ENCODE data around the gene SSH3.

Gene SSH3

GRCh38 chr11:67295846-67296245, 7.5 kb upstream of the SSH3 start:
- no peak for TF ChIP-seq ARNTL (CRISPR knock-in tag; IDR thresholded peaks at IDR 0.05; ENCODE audit: borderline replicate concordance, low read depth)
- no peak for TF ChIP-seq ZNF565 (CRISPR knock-in tag; conservative IDR thresholded peaks at IDR 0.05; ENCODE audit: low read depth)
- no peak for TF ChIP-seq CSDC2 (CRISPR knock-in tag; IDR thresholded peaks at IDR 0.05)
- TF ChIP-seq, protein P1, sequence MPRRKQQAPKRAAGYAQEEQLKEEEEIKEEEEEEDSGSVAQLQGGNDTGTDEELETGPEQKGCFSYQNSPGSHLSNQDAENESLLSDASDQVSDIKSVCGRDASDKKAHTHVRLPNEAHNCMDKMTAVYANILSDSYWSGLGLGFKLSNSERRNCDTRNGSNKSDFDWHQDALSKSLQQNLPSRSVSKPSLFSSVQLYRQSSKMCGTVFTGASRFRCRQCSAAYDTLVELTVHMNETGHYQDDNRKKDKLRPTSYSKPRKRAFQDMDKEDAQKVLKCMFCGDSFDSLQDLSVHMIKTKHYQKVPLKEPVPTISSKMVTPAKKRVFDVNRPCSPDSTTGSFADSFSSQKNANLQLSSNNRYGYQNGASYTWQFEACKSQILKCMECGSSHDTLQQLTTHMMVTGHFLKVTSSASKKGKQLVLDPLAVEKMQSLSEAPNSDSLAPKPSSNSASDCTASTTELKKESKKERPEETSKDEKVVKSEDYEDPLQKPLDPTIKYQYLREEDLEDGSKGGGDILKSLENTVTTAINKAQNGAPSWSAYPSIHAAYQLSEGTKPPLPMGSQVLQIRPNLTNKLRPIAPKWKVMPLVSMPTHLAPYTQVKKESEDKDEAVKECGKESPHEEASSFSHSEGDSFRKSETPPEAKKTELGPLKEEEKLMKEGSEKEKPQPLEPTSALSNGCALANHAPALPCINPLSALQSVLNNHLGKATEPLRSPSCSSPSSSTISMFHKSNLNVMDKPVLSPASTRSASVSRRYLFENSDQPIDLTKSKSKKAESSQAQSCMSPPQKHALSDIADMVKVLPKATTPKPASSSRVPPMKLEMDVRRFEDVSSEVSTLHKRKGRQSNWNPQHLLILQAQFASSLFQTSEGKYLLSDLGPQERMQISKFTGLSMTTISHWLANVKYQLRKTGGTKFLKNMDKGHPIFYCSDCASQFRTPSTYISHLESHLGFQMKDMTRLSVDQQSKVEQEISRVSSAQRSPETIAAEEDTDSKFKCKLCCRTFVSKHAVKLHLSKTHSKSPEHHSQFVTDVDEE (CRISPR knock-in tag; IDR thresholded peaks at IDR 0.05), result no peak
- no peak for TF ChIP-seq PATZ1 (CRISPR knock-in tag; IDR thresholded peaks at IDR 0.05; ENCODE audit: borderline replicate concordance)
- TF ChIP-seq GLIS3 (CRISPR knock-in tag; IDR thresholded peaks at IDR 0.05), result no peak
- no peak for TF ChIP-seq ZFP30 (CRISPR knock-in tag; IDR thresholded peaks at IDR 0.05)
- no peak for TF ChIP-seq POU6F1 (CRISPR knock-in tag; IDR thresholded peaks at IDR 0.05; ENCODE audit: borderline replicate concordance, low read depth)
- no peak for TF ChIP-seq TOX (CRISPR knock-in tag; IDR thresholded peaks at IDR 0.05; ENCODE audit: borderline replicate concordance)
- TF ChIP-seq ZFP3 (CRISPR knock-in tag; IDR thresholded peaks at IDR 0.05), result no peak
- no peak for TF ChIP-seq SNAI2 (CRISPR knock-in tag; IDR thresholded peaks at IDR 0.05)
- TF ChIP-seq CREB5 (CRISPR knock-in tag; IDR thresholded peaks at IDR 0.05; ENCODE audit: low read depth), result no peak
- TF ChIP-seq PPARA (CRISPR knock-in tag; IDR thresholded peaks at IDR 0.05; ENCODE audit: borderline replicate concordance), result no peak
- TF ChIP-seq ISL1 (CRISPR knock-in tag; IDR thresholded peaks at IDR 0.05), result no peak
- no peak for TF ChIP-seq ZNF8 (CRISPR knock-in tag; IDR thresholded peaks at IDR 0.05)
- TF ChIP-seq TCF4 (CRISPR knock-in tag; IDR thresholded peaks at IDR 0.05; ENCODE audit: borderline replicate concordance), result no peak
- no peak for TF ChIP-seq ZNF70 (CRISPR knock-in tag; IDR thresholded peaks at IDR 0.05)
- no peak for TF ChIP-seq CSRNP3 (CRISPR knock-in tag; IDR thresholded peaks at IDR 0.05)
- no peak for TF ChIP-seq RARB (CRISPR knock-in tag; IDR thresholded peaks at IDR 0.05)
- no peak for TF ChIP-seq OSR1 (CRISPR knock-in tag; IDR thresholded peaks at IDR 0.05)

DNA sequence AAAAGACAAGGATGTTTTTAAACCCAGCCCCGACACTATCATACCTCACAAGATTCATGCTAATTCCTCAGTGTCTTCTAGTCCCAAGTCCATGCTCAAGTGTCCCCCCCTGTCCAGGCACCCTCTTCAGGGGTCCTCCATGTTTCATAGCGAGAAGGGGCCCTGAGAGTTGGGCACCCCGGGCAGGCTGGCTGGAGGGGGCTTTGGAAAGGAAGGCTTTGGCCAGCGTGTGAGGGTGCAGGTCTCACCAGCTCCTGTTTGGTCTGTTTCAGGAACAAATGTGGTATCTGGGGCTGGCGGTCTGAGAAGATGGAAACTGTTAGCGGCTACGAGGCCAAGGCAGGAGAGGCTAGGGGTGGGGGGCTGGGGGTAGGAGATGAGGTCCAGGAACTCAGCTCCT, 4.5 kb upstream of the SSH3 start:
- ATAC-seq, result no peak
- TF ChIP-seq BACH2 (CRISPR knock-in tag; IDR thresholded peaks at IDR 0.05; ENCODE audit: borderline replicate concordance), result no peak
- TF ChIP-seq CREB5 (CRISPR knock-in tag; IDR thresholded peaks at IDR 0.05; ENCODE audit: low read depth), result no peak
- no peak for TF ChIP-seq ZFP3 (CRISPR knock-in tag; IDR thresholded peaks at IDR 0.05)
- TF ChIP-seq ZNF8 (CRISPR knock-in tag; IDR thresholded peaks at IDR 0.05), result no peak
- TF ChIP-seq PATZ1 (CRISPR knock-in tag; IDR thresholded peaks at IDR 0.05; ENCODE audit: borderline replicate concordance), result no peak
- TF ChIP-seq ZFP30 (CRISPR knock-in tag; IDR thresholded peaks at IDR 0.05), result no peak
- no peak for TF ChIP-seq ISL1 (CRISPR knock-in tag; IDR thresholded peaks at IDR 0.05)
- no peak for TF ChIP-seq CSRNP3 (CRISPR knock-in tag; IDR thresholded peaks at IDR 0.05)

More at GRCh38 chr11:67295846-67296245, 7.5 kb upstream of the SSH3 start:
- no peak for ATAC-seq
